Measurements from ENCODE around the gene KIF13A. TPM values are rescaled to one million over a fixed set of nuclear protein-coding genes. Genes with fewer than 3 reads are reported as not detected.

Gene KIF13A
- total and polyA plus RNA-seq, 2 experiments from 2014 or later, result 8.4 to 28.2 TPM

DNA sequence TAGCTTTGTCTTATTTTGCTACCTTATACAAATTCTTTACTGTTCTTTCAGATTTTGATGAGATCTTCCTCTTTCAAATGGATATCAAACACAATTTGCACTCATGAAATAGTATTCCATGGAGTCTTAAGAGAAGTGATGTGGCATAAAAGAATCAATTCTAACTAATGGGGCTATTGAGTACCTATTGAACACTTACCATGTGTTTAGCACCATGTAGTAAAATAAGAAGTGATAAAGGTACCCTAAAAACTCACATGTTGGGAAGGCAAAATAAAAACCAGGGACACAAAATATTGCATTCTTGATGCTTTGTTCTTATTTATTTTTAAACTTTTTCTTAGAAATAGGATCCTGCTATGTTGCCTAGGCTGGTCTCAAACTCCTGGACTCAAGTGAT is 56.2 kb downstream of the KIF13A start (continued):
- TF ChIP-seq, protein P1, sequence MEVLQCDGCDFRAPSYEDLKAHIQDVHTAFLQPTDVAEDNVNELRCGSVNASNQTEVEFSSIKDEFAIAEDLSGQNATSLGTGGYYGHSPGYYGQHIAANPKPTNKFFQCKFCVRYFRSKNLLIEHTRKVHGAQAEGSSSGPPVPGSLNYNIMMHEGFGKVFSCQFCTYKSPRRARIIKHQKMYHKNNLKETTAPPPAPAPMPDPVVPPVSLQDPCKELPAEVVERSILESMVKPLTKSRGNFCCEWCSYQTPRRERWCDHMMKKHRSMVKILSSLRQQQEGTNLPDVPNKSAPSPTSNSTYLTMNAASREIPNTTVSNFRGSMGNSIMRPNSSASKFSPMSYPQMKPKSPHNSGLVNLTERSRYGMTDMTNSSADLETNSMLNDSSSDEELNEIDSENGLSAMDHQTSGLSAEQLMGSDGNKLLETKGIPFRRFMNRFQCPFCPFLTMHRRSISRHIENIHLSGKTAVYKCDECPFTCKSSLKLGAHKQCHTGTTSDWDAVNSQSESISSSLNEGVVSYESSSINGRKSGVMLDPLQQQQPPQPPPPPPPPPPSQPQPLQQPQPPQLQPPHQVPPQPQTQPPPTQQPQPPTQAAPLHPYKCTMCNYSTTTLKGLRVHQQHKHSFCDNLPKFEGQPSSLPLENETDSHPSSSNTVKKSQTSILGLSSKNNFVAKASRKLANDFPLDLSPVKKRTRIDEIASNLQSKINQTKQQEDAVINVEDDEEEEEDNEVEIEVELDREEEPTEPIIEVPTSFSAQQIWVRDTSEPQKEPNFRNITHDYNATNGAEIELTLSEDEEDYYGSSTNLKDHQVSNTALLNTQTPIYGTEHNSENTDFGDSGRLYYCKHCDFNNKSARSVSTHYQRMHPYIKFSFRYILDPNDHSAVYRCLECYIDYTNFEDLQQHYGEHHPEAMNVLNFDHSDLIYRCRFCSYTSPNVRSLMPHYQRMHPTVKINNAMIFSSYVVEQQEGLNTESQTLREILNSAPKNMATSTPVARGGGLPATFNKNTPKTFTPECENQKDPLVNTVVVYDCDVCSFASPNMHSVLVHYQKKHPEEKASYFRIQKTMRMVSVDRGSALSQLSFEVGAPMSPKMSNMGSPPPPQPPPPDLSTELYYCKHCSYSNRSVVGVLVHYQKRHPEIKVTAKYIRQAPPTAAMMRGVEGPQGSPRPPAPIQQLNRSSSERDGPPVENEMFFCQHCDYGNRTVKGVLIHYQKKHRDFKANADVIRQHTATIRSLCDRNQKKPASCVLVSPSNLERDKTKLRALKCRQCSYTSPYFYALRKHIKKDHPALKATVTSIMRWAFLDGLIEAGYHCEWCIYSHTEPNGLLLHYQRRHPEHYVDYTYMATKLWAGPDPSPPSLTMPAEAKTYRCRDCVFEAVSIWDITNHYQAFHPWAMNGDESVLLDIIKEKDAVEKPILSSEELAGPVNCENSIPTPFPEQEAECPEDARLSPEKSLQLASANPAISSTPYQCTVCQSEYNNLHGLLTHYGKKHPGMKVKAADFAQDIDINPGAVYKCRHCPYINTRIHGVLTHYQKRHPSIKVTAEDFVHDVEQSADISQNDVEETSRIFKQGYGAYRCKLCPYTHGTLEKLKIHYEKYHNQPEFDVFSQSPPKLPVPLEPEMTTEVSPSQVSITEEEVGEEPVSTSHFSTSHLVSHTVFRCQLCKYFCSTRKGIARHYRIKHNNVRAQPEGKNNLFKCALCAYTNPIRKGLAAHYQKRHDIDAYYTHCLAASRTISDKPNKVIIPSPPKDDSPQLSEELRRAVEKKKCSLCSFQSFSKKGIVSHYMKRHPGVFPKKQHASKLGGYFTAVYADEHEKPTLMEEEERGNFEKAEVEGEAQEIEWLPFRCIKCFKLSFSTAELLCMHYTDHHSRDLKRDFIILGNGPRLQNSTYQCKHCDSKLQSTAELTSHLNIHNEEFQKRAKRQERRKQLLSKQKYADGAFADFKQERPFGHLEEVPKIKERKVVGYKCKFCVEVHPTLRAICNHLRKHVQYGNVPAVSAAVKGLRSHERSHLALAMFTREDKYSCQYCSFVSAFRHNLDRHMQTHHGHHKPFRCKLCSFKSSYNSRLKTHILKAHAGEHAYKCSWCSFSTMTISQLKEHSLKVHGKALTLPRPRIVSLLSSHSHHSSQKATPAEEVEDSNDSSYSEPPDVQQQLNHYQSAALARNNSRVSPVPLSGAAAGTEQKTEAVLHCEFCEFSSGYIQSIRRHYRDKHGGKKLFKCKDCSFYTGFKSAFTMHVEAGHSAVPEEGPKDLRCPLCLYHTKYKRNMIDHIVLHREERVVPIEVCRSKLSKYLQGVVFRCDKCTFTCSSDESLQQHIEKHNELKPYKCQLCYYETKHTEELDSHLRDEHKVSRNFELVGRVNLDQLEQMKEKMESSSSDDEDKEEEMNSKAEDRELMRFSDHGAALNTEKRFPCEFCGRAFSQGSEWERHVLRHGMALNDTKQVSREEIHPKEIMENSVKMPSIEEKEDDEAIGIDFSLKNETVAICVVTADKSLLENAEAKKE (CRISPR knock-in tag; IDR thresholded peaks at IDR 0.05), result no peak
- TF ChIP-seq, protein P2, sequence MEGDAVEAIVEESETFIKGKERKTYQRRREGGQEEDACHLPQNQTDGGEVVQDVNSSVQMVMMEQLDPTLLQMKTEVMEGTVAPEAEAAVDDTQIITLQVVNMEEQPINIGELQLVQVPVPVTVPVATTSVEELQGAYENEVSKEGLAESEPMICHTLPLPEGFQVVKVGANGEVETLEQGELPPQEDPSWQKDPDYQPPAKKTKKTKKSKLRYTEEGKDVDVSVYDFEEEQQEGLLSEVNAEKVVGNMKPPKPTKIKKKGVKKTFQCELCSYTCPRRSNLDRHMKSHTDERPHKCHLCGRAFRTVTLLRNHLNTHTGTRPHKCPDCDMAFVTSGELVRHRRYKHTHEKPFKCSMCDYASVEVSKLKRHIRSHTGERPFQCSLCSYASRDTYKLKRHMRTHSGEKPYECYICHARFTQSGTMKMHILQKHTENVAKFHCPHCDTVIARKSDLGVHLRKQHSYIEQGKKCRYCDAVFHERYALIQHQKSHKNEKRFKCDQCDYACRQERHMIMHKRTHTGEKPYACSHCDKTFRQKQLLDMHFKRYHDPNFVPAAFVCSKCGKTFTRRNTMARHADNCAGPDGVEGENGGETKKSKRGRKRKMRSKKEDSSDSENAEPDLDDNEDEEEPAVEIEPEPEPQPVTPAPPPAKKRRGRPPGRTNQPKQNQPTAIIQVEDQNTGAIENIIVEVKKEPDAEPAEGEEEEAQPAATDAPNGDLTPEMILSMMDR (conservative IDR thresholded peaks at IDR 0.05; ENCODE audit: low read depth in 2 of 2), result no peak
- no peak for TF ChIP-seq STAT1 (IDR thresholded peaks at IDR 0.05; ENCODE audit: unreplicated experiment)
- TF ChIP-seq, protein P3, sequence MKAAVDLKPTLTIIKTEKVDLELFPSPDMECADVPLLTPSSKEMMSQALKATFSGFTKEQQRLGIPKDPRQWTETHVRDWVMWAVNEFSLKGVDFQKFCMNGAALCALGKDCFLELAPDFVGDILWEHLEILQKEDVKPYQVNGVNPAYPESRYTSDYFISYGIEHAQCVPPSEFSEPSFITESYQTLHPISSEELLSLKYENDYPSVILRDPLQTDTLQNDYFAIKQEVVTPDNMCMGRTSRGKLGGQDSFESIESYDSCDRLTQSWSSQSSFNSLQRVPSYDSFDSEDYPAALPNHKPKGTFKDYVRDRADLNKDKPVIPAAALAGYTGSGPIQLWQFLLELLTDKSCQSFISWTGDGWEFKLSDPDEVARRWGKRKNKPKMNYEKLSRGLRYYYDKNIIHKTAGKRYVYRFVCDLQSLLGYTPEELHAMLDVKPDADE (IDR thresholded peaks at IDR 0.05), result no peak

DNA sequence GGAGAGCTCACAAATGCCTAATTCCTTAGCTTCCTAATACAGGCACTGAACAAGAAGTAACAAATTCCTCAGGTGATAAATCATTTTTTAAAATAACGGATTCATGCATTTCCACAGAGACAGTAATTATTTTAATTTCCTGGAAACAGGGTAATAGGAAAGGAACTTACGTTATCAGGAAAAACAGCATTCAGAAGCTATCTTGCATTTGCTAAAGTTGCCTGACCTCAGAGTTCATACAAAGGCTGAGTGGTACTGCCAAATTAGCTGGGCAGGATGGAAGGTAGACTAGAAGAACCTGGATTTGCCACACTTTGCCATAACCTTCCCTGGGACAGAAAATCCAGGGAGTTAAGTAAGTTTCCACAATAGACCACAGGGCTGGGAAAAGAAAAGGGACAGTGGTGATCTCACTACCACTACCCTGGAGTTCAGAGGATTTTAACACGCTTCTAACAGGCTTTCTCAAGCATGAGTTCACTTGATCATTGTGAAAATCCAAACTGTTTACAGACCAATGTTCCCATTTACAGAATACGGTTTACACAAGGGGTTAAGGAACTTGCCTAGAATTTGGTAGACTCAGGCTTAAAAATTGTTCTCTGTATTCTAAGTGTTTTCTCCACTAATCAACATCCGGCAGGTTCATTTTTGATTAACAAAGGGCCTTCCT is 57.0 kb downstream of the KIF13A start:
- Mint-ChIP-seq H3K4me3 (no peak overlapping the region; the same call in 2 of the 3 replicates), H3K36me3 (ENCODE audit: low read depth) (no peaks in the 10 kb centered on the region), H3K27ac (peak overlapping the region; percentile 58), H3K27me3 (ENCODE audit: insufficient read depth, low read depth, poor library complexity) (peaks cover 3% of the 10 kb centered on the region), H3K9me3 (no peaks in the 10 kb centered on the region), H3K4me1 (peaks cover 46% of the 10 kb centered on the region)
- Histone ChIP-seq H3K4me1 (ENCODE audit: insufficient read depth) (peaks cover 46% of the 10 kb centered on the region), H3K79me2 (replicated peaks; ENCODE audit: insufficient read depth) (peaks cover 94% of the 10 kb centered on the region), H3F3A (replicated peaks; ENCODE audit: low read depth) (no peaks in the 10 kb centered on the region), H3K4me3 (no peak overlapping the region), H3K4me2 (peak overlapping the region; percentile 18), H3K27me3 (ENCODE audit: insufficient read depth) (no peaks in the 10 kb centered on the region), H3K9me2 (ENCODE audit: insufficient read depth) (no peaks in the 10 kb centered on the region), H4K20me1 (replicated peaks; ENCODE audit: insufficient read depth) (no peaks in the 10 kb centered on the region), H2AFZ (no peak overlapping the region), H3K36me3 (ENCODE audit: insufficient read depth) (no peaks in the 10 kb centered on the region), H3K27ac (ENCODE audit: low read depth) (peak overlapping the region; percentile 55; the same call in 1 of the 2 replicates)
- DNase-seq (ENCODE audit: low spot score), result no peak
- no peak for ATAC-seq
- TF ChIP-seq EZH2 (IDR thresholded peaks at IDR 0.05; ENCODE audit: low read depth, unreplicated experiment), result no peak
- TF ChIP-seq, protein P1 (CRISPR knock-in tag; IDR thresholded peaks at IDR 0.05), result no peak

All from GM23338 (cell line).